Fibroblast of peridontal ligament (primary cell): Measurements from ENCODE around the gene FCHSD2.
"Not testable (repeated sequence)": the region's sequence is repeated elsewhere in the genome, so short reads cannot be mapped to it uniquely, and the experiment has no call there.

Experiments
- DNase-seq: peaks from one replicate; pipeline ENCODE4 v3.0.0-alpha.2; 2010; ENCODE audit errors: extremely low read depth

FCHSD2 gene

DNA sequence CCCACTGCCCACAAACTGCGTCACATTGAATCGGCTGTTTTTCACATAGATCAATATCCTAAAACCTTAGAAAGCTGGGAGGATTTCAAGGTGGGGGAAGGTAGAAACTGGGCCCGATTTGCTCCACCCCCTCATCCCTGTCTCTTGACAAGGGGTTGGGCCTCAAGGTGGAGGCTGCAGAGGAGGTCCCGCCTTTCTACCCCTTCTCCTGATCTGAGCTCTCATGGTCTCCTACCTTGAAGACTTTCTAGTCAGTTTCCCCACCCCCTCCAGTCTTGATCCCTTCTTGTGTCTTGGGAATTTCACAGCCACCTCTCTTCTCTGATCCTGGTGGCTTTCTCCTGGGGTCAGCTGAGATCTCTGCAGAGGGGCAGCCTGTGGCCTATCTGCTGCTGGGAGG lies 343.8 kb downstream of the FCHSD2 start:
- DNase-seq, result no peak

DNA sequence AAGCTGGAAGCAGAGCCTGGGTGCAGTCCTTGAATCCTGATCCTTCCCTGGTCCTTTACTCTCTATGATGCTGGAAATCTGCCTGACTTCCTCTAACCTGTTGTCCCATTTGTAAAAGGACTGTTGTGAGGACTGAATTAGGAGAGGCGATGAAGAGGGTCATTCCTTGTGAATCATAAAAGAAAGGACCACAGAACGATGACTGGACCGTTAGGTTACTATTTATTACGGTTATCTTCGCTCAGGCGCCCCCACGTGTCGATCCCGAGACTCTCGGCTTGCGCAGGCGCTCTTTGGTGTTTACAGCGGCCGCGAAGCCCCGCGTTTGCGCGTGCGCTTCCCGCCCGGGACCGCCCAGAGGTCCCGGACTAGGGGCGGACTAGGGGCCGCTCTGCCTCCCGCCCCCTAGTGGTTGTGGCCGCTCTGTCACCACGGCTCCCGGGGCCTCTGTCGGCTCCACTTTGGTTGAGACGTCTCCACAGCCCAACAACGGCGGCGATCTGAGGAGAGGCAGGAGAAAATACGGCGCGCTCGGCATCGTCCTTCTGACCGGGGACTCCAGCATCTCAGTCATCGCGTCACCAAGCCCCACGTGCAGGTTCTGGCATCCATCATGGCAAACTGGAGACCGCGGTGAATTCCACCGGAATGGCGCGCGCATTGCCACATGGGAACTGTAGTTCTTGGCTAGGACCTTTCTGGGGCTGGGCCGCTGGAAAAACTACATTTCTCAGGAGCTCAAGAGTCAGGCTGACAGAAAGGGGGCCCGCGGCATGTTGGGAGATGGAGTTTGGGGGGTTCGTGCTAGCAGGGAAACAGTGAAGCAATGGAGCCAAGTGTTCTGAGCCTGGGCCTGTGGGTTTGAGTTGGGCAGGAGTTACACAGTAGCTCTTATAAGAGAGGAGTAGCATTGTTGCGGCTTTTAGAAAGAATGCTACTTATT lies 348.4 kb downstream of the FCHSD2 start, which contains the start of gene STARD10:
Gene STARD10 (minus strand): TSS at position 623 of the 943 bp plus-strand sequence. CDS start 12,866 bp downstream, outside the sequence.
- peak; percentile 94 for DNase-seq

DNA sequence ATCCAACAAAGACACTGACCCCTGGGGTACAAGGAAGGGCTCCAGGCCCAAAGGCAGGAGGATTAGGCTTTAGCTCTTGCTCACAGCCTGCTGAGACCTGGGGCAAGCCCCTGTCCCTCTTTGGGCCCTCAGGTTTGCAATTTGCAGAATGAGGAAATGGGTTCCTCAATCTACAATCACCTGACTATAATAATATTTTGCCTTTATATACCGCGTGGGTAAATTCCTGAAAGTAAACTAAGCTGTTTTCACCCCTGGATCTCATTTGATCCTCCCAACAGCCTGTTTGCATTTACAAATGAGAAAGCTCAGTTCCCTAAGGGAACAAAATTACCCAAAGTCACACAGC lies 349.1 kb downstream of the FCHSD2 start:
- DNase-seq, result no peak

DNA sequence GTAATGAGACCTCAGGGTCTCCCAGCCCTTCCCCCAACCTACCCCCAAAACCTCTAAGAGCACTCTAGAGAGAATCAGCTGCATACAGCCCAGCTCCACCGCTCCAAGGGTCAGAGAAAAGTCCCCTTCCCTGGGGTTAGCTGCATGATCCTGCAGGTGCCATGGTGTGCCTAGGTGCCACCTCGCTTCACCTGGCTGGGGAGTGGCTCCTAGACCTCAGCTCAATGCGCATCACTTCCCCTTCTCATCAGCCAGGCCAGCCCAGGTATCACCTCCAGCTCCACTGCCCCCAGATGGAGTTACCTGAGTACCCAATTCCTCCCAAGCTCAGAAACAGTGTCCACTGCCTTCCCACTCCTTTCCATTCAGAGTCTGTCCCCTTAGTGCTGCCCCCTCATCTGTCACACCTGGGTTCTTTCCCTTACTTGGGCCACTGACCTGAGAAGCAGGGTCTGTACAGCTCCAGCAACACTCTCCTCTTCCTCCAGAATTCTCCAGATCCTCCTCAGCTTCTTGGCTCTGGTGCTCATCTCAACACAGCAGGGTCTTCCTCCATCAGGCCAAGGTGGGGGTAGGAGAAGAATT lies 349.6 kb downstream of the FCHSD2 start:
- DNase-seq, result no peak

DNA sequence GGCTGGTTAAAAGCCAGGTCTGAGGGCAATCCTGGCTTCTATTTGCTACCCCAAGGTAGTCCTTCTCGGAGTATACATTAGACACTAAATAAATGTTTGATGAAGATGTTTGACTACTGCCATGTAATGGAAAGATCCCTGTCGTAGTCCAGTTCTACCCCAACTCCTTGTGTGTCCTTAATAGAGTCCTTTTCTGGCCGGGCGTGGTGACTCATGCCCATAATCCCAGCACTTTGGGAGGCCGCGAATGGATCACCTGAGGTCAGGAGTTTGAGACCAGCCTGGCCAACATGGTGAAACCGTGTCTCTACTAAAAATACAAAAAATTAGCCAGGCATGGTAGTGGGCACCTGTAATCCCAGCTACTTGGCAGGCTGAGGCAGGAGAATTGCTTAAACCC lies 350.9 kb downstream of the FCHSD2 start:
- DNase-seq, result not testable (repeated sequence)

DNA sequence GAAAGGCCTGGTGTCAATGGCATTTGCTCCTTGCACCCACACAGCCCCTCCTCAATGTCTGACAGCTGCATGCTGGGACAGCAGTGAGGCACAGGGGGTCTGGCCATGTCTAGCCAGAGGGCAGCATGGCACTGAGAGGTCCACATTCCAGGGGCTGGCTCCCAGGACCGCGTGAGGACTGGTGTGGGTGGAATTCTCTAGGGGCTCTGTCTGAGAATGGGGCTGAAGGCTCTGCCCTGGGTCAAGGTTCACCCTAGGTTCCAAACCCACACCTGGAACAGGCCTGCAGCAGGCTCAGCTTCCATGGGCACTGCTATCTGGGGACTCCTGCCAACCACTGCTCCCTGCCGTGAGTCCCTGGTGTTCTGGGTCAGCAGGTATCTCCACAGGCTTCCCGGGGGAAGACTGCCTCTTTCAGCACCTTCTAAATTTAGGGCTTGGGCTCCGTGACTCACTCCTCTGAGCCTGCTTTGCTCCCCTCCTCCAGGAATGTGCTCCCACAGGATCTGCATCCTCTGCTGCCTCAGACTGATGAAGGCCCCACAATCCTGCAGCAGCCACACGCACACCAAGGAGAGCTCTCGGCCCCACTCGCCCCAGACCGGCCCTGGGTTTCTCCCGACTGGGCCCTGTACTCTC lies 352.5 kb downstream of the FCHSD2 start:
- peak; percentile 55 for DNase-seq

DNA sequence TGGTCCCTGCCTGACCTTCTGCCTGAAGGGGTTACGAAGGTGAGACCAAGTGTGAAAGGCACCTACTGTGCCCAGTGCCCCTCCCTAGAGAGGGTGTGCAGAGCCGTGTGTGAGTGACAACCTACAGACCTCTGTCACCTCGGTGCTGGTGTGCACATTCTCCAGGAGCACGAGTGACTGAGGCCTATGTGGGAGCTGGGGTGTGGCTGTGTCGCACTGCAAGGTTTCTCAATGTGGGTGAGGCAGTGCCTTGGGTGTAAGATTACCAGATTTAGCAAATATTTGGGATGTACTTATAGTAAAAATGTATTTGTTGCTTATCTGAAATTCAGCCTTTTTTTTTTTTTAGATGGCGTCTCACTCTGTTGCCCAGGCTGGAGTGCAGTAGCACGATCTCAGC lies 353.9 kb downstream of the FCHSD2 start:
- DNase-seq, result no peak

DNA sequence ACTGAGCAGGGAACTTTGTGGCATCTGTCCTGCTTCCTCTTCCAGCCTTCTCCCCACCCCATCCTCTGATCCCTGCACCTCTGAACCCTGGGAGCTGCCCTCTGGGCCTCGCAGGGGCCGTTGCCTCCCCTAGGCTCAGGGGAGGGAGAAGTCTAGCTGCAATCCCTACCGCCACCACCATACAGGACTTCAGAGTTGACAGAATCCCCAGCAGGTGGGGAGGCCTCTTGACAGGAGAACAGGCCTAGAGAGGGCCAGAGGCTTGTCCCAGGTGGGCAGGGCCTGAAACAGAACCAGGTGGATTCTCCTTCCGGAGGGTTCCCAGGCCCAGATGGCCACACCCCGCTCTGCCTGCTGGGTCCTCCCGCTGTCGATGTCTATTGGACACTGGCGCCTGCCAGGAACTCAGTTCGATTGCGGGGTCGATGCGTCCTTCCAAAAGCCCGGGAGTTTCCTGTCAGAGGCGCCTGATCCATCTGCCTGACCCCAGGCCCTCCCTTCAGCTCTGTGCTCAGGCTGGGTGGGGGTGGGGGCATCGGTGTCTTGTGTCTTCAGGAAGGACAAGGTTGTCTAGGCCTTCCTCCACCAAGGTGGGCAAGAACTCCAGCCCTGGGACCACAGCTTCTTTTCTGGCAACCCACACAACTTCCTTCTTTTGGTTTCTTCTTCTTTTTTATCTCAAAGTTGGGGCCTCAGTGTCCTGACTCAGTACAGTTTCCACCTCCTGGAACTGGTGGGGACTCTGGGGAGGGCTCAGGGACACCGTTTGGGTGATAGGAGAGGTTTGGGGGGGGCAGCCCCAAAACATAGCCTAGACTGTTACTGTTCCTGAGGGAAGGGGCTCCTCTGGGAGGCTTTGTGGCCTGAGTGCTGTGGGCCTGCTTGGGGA lies 354.7 kb downstream of the FCHSD2 start:
- DNase-seq, result no peak
